ENCODE data around the gene TCF4. TPM values are rescaled to one million over a fixed set of nuclear protein-coding genes. Genes with fewer than 3 reads are reported as not detected.

The TCF4 gene
- total RNA-seq, 1 experiment from 2014 or later, result 37.3 TPM

DNA sequence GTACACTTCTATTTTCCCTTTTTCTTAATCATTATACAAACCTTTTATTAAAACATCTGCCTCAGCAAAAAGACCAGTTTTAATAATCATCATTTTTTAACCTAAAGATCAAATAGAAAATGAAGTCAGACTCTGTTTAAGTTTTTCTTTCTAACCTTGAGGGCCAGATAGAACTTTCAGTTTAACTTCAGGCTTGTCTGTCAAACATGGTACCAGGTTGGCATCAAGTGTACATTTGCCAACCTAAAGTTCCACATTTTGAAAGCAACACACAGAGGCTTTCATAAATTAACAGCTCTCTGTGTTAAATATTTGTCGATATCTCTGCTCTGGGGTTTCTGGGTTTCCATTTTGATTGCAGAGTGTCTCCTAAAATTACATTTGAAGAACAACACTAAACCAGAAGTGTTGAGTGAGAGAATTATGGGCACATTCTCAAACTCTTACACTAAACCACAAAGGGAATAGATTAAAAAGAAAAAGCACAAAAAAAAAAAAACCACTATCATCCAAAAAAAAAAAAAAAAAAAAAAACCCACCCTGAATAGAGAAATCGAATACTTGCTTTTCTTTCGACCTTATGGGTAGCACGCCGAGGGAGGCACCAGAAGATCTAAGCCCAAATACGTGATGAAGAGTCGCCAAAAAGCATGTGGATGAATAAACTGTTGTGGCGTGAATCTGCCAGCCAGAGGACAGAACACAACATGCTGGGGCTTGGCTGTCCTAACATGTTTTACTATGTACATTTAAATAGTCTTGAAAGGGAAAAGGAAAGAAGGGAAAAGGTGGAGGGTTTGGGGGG is 166.2 kb downstream of the TCF4 start:
- Histone ChIP-seq H3K4me1 (no peaks in the 10 kb centered on the region; the same call in 1 of the 2 replicates), H3K9me3 (replicated peaks) (no peaks in the 10 kb centered on the region)
- DNase-seq, result no peak

DNA sequence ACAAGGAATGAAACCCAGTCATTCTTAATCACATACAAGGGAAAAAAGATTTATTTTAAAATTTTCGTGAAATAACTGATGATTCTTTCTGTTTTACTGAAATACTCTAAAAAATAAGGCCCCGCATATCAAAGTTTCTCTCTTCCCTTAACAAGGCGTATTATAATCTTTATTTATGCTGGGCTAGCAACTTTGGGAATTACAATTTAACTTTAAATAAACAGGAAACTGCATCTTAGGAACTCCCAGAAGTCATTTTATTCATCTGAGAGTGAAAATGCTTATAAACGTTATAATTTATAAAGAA is 166.7 kb downstream of the TCF4 start:
- H3K27ac ChIP-seq, result no peak overlapping the region
- H3K27me3 ChIP-seq, result no peaks in the 10 kb centered on the region
- no peaks in the 10 kb centered on the region; the same call in 1 of the 2 replicates for H3K4me1 ChIP-seq
- no peak for DNase-seq
- no peaks in the 10 kb centered on the region for H3K36me3 ChIP-seq
- no peak overlapping the region for H3K4me3 ChIP-seq
- H3K9me3 ChIP-seq (replicated peaks), result no peaks in the 10 kb centered on the region

More for the DNA sequence above, 166.2 kb downstream of the TCF4 start:
- no peak overlapping the region for H3K27ac ChIP-seq
- H3K36me3 ChIP-seq, result no peaks in the 10 kb centered on the region
- no peak overlapping the region for H3K4me3 ChIP-seq
- no peaks in the 10 kb centered on the region for H3K27me3 ChIP-seq

DNA sequence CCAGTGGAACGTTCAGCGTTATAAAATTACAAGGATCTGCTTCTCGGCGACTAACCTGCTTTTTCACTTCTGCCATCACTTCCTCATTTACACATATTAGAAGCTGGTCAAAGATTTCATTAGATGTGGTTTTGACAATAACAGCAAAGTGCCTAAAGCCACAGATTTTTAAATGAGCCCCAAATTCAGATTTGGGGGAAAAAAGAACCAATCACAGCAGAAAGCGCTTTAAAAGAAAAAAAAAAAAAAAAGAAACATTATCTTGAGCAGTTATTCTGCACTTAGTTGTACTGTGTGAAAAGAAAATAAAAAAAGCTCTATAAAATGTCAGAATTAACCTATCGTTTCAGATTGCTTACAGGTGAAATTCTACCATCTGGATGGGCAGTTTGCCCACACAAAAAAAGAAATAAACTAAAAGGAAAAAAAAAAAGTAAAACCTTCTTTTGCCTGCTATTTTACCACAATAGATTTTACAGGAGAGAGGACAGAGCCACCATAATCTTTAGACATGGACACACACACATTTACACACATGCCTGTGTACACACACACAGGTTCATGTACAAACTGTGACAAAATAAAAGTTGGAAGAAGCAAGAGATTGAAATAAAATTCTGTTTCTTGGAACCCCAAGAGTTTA is 167.2 kb downstream of the TCF4 start:
- no peak for DNase-seq
- Histone ChIP-seq H3K36me3 (no peaks in the 10 kb centered on the region), H3K9me3 (replicated peaks) (no peaks in the 10 kb centered on the region), H3K4me3 (0 out of 2 replicates have a peak overlapping the region, but pooled peaks have one; percentile 7), H3K27me3 (no peaks in the 10 kb centered on the region), H3K4me1 (no peaks in the 10 kb centered on the region; the same call in 1 of the 2 replicates), H3K27ac (no peak overlapping the region)

DNA sequence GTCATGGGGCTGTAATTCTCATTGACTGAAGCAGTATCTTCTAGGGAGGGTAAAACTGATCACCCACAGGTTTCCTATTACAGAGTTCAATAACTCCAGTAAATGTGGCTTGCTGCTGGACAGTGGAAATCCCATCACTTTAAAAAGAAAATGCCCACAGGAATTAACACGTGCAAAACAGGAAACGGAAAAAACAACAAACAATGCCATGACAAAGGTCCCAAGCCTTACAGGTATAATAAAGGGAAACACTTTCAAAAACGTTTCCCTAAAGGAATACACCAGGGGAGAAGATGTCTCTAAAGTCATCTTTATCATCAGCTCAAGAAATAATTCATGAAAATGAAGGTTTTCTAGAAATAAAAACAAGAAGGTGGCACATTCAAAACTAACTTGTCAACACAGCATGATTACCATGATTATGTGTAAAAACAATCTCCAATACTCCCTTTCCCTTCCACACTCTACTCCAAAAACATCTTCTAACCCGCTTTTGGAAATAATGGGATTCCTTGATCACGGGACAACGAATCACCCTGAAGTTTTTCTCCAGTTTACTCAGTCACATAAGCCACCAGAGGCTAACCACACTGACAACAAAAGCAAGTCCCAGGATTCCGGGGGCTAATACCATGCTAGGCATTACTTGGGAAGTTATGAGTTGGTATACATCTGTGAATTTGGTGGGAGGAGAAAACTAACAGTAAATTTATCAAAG is 167.9 kb downstream of the TCF4 start:
- Histone ChIP-seq H3K4me1 (no peaks in the 10 kb centered on the region; the same call in 1 of the 2 replicates), H3K27ac (no peak overlapping the region), H3K9me3 (replicated peaks) (no peaks in the 10 kb centered on the region), H3K36me3 (no peaks in the 10 kb centered on the region), H3K4me3 (0 out of 2 replicates have a peak overlapping the region, but pooled peaks have one; percentile 7), H3K27me3 (no peaks in the 10 kb centered on the region)
- peak in 1 of 2 experiments; percentile 36 for DNase-seq

DNA sequence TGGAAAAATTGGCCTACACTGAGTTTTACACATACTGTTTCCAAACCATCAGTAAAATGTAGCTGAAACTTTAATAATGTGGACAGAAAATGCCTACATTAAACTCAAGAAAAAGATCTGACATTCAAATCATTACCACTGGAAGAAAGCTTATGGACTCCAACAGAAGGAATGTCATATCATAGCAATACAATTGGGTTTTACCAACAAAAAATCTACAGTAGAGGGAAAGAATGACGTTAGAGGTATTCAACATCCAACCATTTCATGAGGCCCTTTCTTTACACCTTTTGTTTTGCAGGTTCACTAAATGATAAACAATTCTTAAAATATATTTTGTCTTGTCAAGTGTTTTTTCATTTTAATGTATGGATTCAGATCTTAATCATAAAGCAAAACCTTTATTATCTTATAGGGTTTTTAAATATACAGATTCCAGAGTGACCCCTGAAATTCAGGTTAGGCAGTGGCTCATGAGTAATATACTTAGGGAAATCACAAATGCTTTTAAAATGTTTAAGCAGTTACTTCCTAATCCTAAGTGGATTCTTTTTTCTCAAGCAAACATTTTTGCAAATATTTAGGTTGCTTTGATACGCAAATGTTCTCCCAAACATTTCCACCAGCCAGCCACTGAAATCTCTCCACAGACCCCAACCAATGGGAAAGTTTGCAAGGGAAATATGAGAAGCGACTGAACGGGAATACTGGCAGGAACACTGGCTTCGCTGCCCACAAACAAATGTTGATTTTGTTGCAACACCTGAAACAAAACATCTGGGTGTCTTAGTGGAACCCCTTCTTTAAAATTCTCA is 168.7 kb downstream of the TCF4 start:
- Histone ChIP-seq H3K36me3 (no peaks in the 10 kb centered on the region), H3K27me3 (no peaks in the 10 kb centered on the region), H3K4me3 (no peak overlapping the region), H3K9me3 (replicated peaks) (no peaks in the 10 kb centered on the region), H3K4me1 (no peaks in the 10 kb centered on the region; the same call in 1 of the 2 replicates), H3K27ac (no peak overlapping the region)
- DNase-seq, result no peak

DNA sequence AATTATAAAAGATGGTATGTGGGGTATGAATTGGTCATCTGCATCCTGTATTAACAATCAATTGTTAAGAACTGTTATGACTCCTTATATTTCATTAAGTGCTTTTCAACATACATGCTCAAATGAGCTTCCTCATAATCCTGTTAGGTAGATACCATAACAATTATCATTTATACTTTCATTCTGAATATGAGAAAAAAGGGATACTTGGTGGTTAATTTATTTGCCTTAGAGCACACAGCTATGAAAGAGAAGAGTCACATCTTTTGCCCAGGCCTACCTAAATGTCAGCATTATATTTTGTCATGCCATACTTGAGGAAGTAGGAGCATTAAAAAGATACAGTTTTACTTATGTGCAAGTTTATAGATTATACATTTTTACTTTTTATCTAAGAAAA is 169.6 kb downstream of the TCF4 start:
- no peak for DNase-seq
- H3K36me3 ChIP-seq, result no peaks in the 10 kb centered on the region
- no peak overlapping the region for H3K4me3 ChIP-seq
- H3K27ac ChIP-seq, result no peak overlapping the region
- H3K4me1 ChIP-seq, result no peaks in the 10 kb centered on the region; the same call in 1 of the 2 replicates
- H3K9me3 ChIP-seq (replicated peaks), result no peaks in the 10 kb centered on the region
- H3K27me3 ChIP-seq, result no peaks in the 10 kb centered on the region

DNA sequence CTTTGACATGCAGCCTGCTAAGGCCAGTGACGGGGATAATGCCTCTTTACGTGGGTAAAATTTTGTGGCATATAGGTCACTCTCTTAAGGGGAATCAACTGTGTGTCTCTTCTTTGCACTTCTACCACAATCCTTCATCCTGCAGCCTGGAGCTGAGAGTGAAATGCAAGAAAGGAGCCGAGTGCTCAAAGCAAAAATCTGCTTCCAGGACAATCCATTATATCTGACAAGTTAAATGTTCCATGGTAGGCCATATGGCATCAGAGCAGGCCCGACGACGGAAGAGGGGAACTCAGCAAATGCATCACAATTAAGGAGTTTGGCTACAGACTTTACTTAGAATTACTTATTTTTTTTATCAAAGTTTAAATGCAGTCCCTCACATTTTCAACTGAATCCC is 171.2 kb downstream of the TCF4 start:
- H3K9me3 ChIP-seq (replicated peaks), result no peaks in the 10 kb centered on the region
- no peak for DNase-seq
- H3K4me1 ChIP-seq, result no peaks in the 10 kb centered on the region; the same call in 1 of the 2 replicates
- H3K27ac ChIP-seq, result no peak overlapping the region
- no peaks in the 10 kb centered on the region for H3K36me3 ChIP-seq
- H3K4me3 ChIP-seq, result no peak overlapping the region
- H3K27me3 ChIP-seq, result no peaks in the 10 kb centered on the region

DNA sequence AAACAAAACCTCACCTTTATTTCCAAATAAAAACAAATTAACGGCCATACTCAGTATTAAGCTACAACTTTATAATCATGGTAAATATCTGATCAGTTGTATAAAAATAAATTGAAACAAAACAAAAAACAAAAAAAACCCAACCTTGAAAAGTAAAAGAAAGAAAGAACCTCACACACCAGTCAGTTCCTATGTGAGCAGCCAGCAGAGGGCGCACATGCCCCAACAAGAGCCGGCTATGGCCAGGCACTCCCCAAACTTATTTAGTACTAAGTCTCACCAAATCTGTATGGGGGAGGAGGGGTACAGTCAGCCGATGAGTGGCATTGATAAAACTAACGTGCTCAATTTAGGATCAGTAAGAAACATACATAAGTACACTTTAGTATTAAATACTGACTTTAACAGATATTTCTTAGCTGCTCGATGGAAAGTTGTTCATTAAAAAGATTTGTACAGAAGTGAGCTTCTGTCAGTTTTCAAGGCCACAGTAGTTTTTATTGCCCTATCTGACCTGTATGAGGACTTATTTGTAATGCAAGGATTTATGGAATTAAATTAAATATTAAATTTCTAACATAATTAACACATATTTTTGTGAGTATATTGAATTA is 172.6 kb downstream of the TCF4 start:
- H3K4me3 ChIP-seq, result no peak overlapping the region
- H3K27me3 ChIP-seq, result no peaks in the 10 kb centered on the region
- no peaks in the 10 kb centered on the region for H3K36me3 ChIP-seq
- H3K27ac ChIP-seq, result no peak overlapping the region
- DNase-seq, result peak; percentile 63 to 80
- no peaks in the 10 kb centered on the region; the same call in 1 of the 2 replicates for H3K4me1 ChIP-seq
- no peaks in the 10 kb centered on the region for H3K9me3 ChIP-seq (replicated peaks)

DNA sequence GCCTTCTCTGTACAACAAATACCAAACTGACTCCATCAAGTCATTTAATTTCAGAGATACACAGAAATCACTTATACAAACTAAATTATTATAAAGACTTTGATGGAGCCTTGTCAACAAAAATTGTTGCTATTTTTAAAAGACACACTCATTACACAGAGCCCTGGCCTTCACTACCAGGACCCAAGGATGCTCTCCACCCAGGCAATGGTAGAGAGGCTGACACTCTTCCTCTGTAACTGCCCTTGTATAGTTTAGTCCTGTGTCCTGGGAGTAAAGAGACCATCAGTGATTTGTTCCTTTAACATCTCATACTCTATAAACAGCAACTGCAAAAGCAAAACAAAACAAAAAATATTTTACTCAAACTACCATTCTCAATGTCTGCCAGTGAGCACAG is 173.5 kb downstream of the TCF4 start:
- Histone ChIP-seq H3K4me1 (no peaks in the 10 kb centered on the region), H3K27me3 (no peaks in the 10 kb centered on the region), H3K36me3 (no peaks in the 10 kb centered on the region), H3K4me3 (no peak overlapping the region), H3K9me3 (replicated peaks) (no peaks in the 10 kb centered on the region), H3K27ac (no peak overlapping the region)
- DNase-seq, result no peak

DNA sequence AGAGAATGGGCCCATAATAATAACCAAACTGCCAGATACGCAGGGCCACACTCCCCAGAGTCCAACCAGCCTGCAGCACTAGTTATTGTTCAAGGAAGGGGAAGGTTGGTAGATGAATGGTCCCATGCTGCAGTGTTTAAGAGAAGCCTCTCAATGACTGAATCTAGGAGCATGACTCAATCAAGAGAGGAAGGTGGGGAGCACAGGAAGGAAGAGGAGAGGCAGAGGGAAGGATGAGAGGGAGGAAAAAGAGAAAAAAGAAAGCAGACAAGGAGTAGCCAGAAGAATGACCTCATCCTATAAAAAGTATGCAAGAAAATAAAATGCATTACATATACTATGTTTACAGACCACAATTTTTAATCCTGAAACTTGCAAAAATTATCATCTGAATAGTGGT is 174.5 kb downstream of the TCF4 start:
- no peak for DNase-seq
- Histone ChIP-seq H3K27ac (no peak overlapping the region), H3K27me3 (no peaks in the 10 kb centered on the region), H3K4me3 (no peak overlapping the region), H3K36me3 (no peaks in the 10 kb centered on the region), H3K4me1 (no peaks in the 10 kb centered on the region), H3K9me3 (replicated peaks) (no peaks in the 10 kb centered on the region)

DNA sequence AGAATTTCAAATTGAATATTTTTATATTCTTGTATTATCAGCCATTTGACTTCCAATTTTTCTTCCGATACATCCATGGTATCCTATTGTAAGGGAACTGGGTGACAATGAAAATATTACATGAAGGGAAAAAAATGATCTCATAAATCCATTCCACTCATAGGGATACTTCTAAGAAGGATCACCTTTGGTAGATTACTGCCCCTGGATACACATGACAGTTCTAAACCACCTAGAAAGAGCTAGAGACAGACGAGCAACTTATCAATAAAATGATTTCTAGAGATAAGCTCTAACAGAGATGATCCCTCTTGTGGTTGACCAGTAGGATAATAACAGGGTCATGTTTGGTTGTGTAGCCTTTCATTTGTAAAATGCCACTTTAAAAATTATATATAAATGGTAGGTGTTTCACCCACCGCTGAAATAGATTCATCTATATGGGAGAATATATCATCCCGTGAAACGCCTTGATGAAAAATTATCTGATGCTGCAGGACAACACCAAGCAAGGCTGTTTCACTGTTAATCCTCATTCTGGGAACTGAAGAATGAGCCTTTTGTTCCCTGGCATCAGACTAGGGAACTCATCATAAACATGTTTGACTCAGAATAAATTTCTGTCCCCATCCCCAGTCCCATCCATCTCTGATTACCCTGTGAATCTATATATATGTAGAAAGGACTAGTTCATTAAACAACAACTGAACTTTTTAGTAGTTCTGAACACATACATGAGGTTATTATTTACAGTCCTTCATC is 180.0 kb downstream of the TCF4 start:
- peak in 1 of 2 experiments; percentile 58 for DNase-seq
- Histone ChIP-seq H3K36me3 (no peaks in the 10 kb centered on the region), H3K4me3 (no peak overlapping the region), H3K27ac (peak overlapping the region; percentile 7; the same call in 1 of the 2 replicates), H3K9me3 (replicated peaks) (no peaks in the 10 kb centered on the region), H3K27me3 (no peaks in the 10 kb centered on the region), H3K4me1 (peaks cover 18% of the 10 kb centered on the region)

DNA sequence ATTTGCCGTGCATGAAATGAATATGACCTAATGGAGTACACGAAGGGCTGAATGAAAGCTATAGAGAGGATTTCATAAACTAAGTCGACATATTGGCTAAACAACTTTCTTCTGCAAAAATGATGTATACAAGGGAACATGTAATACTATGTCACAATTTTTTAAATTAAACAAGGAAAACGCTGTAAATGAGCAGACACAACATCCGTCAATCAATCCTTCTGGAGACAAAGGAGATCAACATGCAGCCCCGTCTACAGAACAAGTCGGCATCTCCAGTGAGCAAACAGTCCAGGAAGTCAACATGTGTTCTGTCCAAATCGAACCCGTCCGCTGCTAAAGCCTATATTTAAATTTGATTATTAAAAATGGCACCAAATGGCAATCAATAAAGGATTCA is 180.8 kb downstream of the TCF4 start:
- H3K4me1 ChIP-seq, result peaks cover 22% of the 10 kb centered on the region
- H3K4me3 ChIP-seq, result no peak overlapping the region
- no peaks in the 10 kb centered on the region for H3K27me3 ChIP-seq
- H3K27ac ChIP-seq, result no peak overlapping the region
- DNase-seq, result no peak
- H3K36me3 ChIP-seq, result no peaks in the 10 kb centered on the region
- H3K9me3 ChIP-seq (replicated peaks), result no peaks in the 10 kb centered on the region

DNA sequence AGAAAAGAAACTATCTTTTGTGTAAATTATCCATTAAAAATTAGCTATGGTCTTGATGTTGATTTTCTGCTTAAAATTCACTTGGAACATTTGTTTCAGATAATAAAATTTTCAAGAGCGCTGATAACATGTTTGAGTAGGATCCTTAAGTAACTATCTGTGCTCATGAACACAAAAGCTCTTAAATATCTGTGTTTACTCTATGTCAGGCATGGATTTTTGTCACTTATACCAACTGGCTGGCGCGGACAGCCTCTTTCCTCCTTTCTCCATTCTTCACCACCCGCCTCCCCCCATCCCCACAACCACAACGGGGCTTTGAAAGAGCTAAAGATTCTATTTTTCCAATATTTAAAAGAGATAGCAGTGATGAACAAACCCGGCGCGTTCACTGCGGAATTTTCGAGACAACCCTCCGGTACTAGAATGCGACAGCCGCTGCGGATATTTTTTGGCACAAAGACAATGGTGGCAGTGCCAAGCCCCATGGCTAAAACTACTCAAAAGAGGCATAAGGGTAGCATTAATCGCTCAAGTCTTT is 181.5 kb downstream of the TCF4 start:
- Histone ChIP-seq H3K9me3 (replicated peaks) (no peaks in the 10 kb centered on the region), H3K4me3 (no peak overlapping the region), H3K4me1 (peaks cover 22% of the 10 kb centered on the region), H3K36me3 (no peaks in the 10 kb centered on the region), H3K27me3 (no peaks in the 10 kb centered on the region), H3K27ac (no peak overlapping the region)
- DNase-seq, result no peak

Measured in SJCRH30 (cell line).